ENCODE data around the gene TMEM59L. TPM values are rescaled to one million over a fixed set of nuclear protein-coding genes. Genes with fewer than 3 reads are reported as not detected.

The TMEM59L gene
- total and polyA plus RNA-seq, 9 of the 15 experiments (the other 6 are each of a cell fraction or from before 2014, with no cell fraction given) = 0.37 TPM; not detected in 8

DNA sequence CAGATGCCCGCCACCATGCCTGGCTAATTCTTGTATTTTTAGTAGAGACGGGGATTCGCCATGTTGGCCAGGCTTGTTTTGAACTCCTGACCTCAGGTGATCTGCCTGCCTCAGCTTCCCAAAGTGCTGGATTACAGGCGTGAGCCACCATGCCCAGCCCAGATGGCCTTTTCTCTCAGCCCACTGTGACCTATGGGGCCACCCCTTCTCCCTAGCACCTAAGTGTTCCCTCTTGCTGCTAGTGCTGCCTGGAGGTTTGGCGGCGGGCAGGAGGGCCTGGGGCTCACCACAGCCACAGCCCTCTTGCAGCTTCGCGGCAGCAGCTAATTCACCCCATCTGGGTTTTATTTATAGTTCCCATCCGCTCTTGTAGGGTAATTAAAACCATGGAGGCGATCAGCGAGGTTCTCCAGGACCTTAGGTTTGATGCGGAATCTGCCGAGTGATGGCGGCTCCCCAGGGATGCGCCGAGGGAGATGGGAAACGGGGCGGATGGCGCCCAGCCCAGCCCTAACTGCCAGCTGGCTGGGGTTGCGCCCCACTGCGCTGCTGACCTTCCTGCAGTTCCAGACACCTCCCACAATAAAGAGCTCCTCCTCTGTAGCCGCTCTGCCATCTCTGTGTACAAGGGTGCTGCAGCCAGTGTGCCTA, 20.8 kb upstream of the TMEM59L start:
- H3K9ac ChIP-seq (ENCODE audit: insufficient read depth in 1 of 2, low read depth in 2 of 2, low read length in 2 of 2) = peak overlapping the region in 1 of 2 experiments; percentile 13; a peak in 1 of 4 replicates
- BruUV-seq (replicated peaks) = no TSS peak
- in situ Hi-C loops (cut with MboI) (no loop called here), intact Hi-C loops (cut with micrococcal nuclease) (loop anchor here (5.0 to 10.0 kb wide), 4 partner anchors 45 to 253 kb away; partner anchors contain the start of gene KLHL26)
- H3K4me2 ChIP-seq (ENCODE audit: insufficient read depth, low read length) = no peak overlapping the region
- TF ChIP-seq, protein P1, sequence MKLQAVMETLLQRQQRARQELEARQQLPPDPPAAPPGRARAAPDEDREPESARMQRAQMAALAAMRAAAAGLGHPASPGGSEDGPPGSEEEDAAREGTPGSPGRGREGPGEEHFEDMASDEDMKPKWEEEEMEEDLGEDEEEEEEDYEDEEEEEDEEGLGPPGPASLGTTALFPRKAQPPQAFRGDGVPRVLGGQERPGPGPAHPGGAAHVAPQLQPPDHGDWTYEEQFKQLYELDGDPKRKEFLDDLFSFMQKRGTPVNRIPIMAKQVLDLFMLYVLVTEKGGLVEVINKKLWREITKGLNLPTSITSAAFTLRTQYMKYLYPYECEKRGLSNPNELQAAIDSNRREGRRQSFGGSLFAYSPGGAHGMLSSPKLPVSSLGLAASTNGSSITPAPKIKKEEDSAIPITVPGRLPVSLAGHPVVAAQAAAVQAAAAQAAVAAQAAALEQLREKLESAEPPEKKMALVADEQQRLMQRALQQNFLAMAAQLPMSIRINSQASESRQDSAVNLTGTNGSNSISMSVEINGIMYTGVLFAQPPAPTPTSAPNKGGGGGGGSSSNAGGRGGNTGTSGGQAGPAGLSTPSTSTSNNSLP (IDR thresholded peaks at IDR 0.05; ENCODE audit: borderline replicate concordance, low read depth, low read length) = no peak
- TF ChIP-seq GTF2F1 (IDR thresholded peaks at IDR 0.05; ENCODE audit: low read depth, low read length) = no peak
- TF ChIP-seq, protein P2, sequence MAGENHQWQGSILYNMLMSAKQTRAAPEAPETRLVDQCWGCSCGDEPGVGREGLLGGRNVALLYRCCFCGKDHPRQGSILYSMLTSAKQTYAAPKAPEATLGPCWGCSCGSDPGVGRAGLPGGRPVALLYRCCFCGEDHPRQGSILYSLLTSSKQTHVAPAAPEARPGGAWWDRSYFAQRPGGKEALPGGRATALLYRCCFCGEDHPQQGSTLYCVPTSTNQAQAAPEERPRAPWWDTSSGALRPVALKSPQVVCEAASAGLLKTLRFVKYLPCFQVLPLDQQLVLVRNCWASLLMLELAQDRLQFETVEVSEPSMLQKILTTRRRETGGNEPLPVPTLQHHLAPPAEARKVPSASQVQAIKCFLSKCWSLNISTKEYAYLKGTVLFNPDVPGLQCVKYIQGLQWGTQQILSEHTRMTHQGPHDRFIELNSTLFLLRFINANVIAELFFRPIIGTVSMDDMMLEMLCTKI (IDR thresholded peaks at IDR 0.05; ENCODE audit: partially characterized antibody) = no peak
- no peak for TF ChIP-seq ZNF507 (tag; conservative IDR thresholded peaks at IDR 0.05)
- TF ChIP-seq RBFOX2 (IDR thresholded peaks at IDR 0.05; ENCODE audit: low read depth, low read length) = peak; percentile 23; the same call in 1 of the 2 replicates
- TF ChIP-seq, protein P3, sequence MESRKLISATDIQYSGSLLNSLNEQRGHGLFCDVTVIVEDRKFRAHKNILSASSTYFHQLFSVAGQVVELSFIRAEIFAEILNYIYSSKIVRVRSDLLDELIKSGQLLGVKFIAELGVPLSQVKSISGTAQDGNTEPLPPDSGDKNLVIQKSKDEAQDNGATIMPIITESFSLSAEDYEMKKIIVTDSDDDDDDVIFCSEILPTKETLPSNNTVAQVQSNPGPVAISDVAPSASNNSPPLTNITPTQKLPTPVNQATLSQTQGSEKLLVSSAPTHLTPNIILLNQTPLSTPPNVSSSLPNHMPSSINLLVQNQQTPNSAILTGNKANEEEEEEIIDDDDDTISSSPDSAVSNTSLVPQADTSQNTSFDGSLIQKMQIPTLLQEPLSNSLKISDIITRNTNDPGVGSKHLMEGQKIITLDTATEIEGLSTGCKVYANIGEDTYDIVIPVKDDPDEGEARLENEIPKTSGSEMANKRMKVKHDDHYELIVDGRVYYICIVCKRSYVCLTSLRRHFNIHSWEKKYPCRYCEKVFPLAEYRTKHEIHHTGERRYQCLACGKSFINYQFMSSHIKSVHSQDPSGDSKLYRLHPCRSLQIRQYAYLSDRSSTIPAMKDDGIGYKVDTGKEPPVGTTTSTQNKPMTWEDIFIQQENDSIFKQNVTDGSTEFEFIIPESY (CRISPR knock-in tag; IDR thresholded peaks at IDR 0.05) = peak; percentile 74
- TF ChIP-seq, protein P4, sequence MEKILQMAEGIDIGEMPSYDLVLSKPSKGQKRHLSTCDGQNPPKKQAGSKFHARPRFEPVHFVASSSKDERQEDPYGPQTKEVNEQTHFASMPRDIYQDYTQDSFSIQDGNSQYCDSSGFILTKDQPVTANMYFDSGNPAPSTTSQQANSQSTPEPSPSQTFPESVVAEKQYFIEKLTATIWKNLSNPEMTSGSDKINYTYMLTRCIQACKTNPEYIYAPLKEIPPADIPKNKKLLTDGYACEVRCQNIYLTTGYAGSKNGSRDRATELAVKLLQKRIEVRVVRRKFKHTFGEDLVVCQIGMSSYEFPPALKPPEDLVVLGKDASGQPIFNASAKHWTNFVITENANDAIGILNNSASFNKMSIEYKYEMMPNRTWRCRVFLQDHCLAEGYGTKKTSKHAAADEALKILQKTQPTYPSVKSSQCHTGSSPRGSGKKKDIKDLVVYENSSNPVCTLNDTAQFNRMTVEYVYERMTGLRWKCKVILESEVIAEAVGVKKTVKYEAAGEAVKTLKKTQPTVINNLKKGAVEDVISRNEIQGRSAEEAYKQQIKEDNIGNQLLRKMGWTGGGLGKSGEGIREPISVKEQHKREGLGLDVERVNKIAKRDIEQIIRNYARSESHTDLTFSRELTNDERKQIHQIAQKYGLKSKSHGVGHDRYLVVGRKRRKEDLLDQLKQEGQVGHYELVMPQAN (IDR thresholded peaks at IDR 0.05; ENCODE audit: borderline replicate concordance) = no peak
- H3K4me3 ChIP-seq = no peak overlapping the region
- H3K27ac ChIP-seq (ENCODE audit: extremely low read depth, low read depth, low read length) = no peak overlapping the region
- peaks cover 5% of the 10 kb centered on the region; the same call in 2 of the 3 replicates for H3K36me3 ChIP-seq (ENCODE audit: control insufficient read depth, insufficient read depth, low read length)
- peaks cover 24% of the 10 kb centered on the region for H3K79me2 ChIP-seq (ENCODE audit: control insufficient read depth, insufficient read depth, low read length)
- no peaks in the 10 kb centered on the region for H3K27me3 ChIP-seq (ENCODE audit: control insufficient read depth in 2 of 2, insufficient read depth in 2 of 2, low read length in 2 of 2)
- H3K9me3 ChIP-seq (replicated peaks; ENCODE audit: control insufficient read depth, insufficient read depth, low read depth, low read length) = no peaks in the 10 kb centered on the region
- FAIRE-seq (no peak), DNase-seq (ENCODE audit: extremely low read depth in 1 of 4, low spot score in 3 of 4) (no peak), ATAC-seq (no peak)
- WGBS (ENCODE audit: insufficient coverage, low coverage, missing lambda C conversion rate) = 92% methylated on average over 21 of the region's 22 CpGs
- no peaks in the 10 kb centered on the region for H3K9me1 ChIP-seq (ENCODE audit: control insufficient read depth, insufficient read depth, low read length)
- peaks cover 6% of the 10 kb centered on the region; the same call in 1 of the 2 replicates for H4K20me1 ChIP-seq (replicated peaks; ENCODE audit: control insufficient read depth, insufficient read depth, low read length)
- H2AFZ ChIP-seq (ENCODE audit: low read depth, low read length) = no peak overlapping the region
- H3K4me1 ChIP-seq (replicated peaks in 1 of 2; ENCODE audit: control insufficient read depth in 2 of 2, insufficient read depth in 2 of 2, low read length in 2 of 2) = peaks cover 32 to 85% of the 10 kb centered on the region in 2 experiments
- CTCF ChIA-PET (ENCODE audit: low intra/inter-chr PET ratio) = no interaction called here
- POLR2A ChIA-PET = interaction anchor here (1.3 to 2.1 kb wide), 2 partner anchors 10 to 11 kb away, joined by 3 to 5 read pairs; no protein-coding TSS in a partner anchor
